ELR (cell line): Measurements from ENCODE around the gene PHF2.

Source experiments
- DNase-seq: peaks from one replicate; pipeline ENCODE4 v3.0.0-alpha.2; 2015; ENCODE audit warnings: low read depth

PHF2 gene

GRCh38 chr9:93568169-93568568 lies 8.2 kb upstream of the PHF2 start:
- no peak for DNase-seq

GRCh38 chr9:93569621-93570174 lies 6.7 kb upstream of the PHF2 start:
- DNase-seq: no peak

- DNase-seq: no peak
Measured at GRCh38 chr9:93572221-93572620, 4.2 kb upstream of the PHF2 start.

GRCh38 chr9:93572636-93573515 lies 3.5 kb upstream of the PHF2 start:
- no peak for DNase-seq

- DNase-seq: no peak
Measured at GRCh38 chr9:93573516-93573828, 2.9 kb upstream of the PHF2 start.

GRCh38 chr9:93574091-93574899 lies 2.1 kb upstream of the PHF2 start:
- DNase-seq: no peak

- peak; percentile 9 for DNase-seq
Measured at GRCh38 chr9:93574900-93575795, 1.2 kb upstream of the PHF2 start.

GRCh38 chr9:93575796-93576257 lies 557 bp upstream of the PHF2 start:
- peak; percentile 62 for DNase-seq

- peak; percentile 45 for DNase-seq
Measured at GRCh38 chr9:93577078-93577974, 942 bp downstream of the PHF2 start.

- peak; percentile 13 for DNase-seq
Measured at GRCh38 chr9:93577975-93578682, 1.7 kb downstream of the PHF2 start.

- no peak for DNase-seq
Measured at GRCh38 chr9:93578844-93579243, 2.5 kb downstream of the PHF2 start.

GRCh38 chr9:93579711-93580516 lies 3.5 kb downstream of the PHF2 start:
- DNase-seq: no peak

- DNase-seq: no peak
Measured at GRCh38 chr9:93580654-93581380, 4.4 kb downstream of the PHF2 start.

- no peak for DNase-seq
Measured at GRCh38 chr9:93582115-93582514, 5.7 kb downstream of the PHF2 start.

GRCh38 chr9:93582550-93582949 lies 6.2 kb downstream of the PHF2 start:
- no peak for DNase-seq

GRCh38 chr9:93585259-93585658 lies 8.9 kb downstream of the PHF2 start:
- no peak for DNase-seq

GRCh38 chr9:93585695-93586094 lies 9.3 kb downstream of the PHF2 start:
- DNase-seq: no peak

- no peak for DNase-seq
Measured at GRCh38 chr9:93586290-93587057, 10.1 kb downstream of the PHF2 start.
